GM19023 (cell line): ENCODE measurements around the gene PRKCH.

Experiments used
- ATAC-seq: cut with Tn5 transposase; IDR thresholded peaks from one replicate; pipeline ENCODE4 v1.9.1; 2021; ENCODE audit warnings: mild to moderate bottlenecking, moderate library complexity; ENCODE audit not compliant: unreplicated experiment

Gene PRKCH

DNA sequence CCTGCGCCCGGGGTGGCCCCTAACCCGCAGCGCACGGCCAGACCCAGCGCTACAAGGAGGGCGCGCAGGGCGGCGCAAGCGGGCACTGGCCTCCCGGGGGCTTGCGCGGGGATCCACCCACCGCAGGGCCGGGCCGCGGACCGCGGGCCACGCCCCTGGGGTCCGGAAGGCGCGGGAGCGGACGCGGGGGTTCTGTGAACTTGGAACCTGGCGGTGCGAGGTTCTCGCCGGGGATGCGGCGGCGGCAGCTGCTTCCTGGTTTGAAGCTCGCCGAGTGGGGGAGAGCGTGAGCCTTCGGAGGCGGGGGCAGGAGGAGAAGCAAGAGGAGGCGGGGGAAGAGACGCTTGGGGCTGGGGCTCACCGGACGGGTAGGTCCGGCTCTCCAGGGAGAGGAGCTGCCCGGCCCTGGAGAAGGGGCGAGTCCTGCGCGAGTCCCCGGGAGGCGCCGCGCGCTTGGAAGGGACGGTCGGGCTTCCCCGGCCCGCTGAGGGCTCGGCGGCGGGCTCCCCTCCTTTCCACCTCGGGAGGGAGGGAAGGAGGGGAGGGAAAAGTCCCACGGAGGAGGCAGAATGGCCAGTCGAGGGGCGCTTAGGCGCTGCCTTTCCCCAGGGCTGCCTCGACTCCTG, at the start of gene PRKCH:
Gene PRKCH (plus strand): TSS at position 195 of the 626 bp plus-strand sequence. CDS start 523 bp downstream, outside the sequence.
- ATAC-seq = peak; percentile 75

DNA sequence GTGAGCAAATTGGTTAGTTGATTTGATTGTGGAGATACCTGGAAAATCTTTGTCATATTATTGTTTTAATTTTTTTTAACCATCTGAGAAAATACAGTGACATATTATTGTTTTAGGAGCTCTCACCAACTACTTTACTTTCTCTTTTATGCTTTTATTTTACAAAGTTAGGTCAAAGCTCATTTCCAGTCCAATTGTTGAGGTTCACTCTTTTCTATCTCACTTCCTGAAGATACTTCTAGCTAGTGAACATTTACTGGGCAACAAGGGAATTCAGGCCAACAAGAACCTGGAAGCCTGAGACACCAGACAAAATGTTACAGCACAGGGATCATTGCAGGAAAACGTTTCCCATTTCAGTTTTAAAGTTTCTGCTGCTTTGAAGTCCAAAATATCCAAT, 44.1 kb upstream of the PRKCH start:
- no peak for ATAC-seq

DNA sequence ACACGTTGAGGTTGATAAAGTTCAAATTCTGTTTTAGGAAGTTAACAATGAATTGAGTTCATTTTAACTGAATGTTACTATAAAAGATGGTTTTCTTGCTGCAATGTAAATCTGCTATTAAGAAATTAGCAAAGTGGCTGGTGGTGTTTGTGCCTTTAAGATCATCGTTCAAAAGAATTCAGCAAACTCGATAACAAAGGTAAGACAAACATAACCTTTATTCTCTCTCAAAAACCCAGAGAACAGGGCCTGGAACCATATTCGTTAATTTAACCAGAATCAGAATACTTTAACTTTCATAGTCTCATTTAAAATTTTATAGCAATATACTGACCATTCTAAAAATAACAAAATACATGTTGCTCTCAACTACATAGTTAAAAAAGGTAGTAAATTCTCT, 43.6 kb upstream of the PRKCH start:
- ATAC-seq = no peak

DNA sequence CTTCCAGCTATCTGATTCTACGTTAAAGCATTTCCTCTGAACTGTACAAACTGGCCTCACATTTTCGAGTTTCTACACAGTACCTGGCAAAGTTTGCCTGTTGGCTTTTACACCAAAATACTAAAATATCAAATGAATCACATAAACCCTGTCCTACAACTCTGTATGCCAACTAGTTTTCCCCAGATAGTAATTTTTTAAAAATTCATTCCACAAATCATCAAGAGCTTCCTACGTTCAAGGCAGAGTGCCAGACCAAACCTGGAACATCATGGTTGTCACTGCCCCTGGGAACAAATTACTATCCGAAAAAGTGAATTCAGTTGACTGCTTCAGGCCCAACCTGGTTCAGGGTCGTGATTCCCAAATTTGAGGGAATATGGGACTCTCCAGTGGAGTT, 42.3 kb upstream of the PRKCH start:
- no peak for ATAC-seq

DNA sequence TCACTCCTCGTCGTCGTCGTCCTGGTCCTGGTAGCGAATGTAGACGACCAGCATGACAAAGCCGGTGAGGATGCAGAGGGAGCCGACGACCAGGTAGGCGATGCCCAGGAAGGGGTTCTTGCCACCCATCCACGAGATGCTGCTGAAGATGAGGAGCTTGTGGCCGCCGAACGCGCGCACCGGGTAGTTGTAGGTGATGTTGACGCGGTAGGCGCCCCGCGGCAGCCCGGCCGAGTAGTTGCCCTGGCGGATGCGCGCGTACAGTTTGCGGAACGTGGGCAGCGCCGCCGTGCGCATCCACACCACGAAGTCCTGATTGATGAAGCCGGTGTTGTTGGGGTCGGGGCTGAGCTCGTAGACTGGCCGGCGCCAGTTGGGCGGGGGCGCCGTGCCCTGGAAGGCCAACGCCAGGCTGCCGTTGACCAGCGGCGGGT, 41.3 kb upstream of the PRKCH start:
- no peak for ATAC-seq

DNA sequence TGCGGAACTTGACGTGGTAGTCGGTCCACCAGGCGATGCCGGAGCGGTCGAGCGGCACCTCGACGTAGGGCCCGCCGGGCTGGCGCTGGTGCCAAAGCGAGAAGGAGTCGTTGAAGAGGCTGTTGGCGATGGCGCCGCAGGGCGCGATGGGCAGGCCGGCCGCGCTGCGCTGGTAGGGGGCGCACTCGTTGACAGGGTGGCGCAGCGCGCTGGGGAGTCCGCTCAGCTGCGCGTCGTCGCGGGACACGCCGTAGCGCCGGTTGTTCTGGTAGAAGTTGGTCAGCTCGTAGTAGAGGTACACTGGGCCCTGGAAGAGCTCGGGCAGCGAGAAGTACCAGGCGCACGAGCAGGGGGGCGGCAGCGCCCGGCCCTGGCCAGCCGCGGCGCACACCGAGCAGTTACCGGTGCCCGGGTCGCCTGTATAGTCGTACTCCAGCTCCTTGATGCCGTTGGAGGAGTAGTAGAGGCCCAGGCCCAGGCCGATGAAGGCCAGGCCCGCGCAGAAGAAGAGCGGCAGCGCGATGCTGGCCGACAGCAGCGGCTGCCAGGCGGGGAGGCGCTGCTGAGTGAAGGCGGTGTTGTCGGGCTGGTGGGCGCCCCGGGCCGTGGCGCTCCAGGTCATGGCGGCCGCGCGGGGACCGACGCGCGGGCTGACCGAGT, 40.7 kb upstream of the PRKCH start:
- ATAC-seq = no peak

DNA sequence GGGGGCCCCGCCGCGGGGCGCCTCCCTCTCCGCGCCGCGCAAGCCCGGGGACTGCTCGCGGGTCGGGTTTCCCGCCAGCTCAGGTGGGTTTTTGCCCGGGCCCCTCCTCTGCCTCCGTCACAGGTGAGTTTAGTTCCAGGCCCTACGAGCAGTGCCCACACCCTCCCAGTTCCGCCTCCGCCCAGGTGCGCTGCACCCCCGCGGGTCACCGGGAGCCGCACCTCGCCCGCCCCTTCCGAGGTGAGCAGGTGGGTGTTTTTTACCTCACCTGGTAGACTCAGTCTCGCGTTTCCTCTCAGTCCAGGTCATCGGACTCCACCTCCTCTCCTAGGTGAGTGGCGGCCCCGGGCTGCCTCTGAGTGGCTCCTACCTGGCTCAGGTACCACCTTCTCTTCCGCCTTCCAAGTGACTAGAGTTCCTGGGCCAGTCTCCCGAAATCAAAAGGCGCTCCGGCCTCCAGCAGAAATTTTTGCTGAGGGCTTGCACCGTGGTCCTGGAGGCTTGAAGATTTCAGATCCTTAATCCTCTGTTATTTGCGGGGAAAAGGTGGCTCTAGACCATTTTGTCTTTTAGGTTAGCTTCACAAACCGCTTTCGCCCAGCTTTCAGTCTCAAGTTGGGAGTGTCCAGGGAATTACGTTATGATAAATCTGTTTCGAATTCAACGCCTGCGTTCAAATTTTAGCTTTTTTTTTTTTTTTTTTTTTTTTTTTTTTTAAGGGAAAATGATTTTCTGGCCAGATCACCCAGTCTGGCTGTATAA, 40.0 kb upstream of the PRKCH start, which contains the start of gene TMEM30B:
Gene TMEM30B (minus strand): TSS at position 153 of the 762 bp plus-strand sequence. CDS start 191 bp downstream, outside the sequence.
- no peak for ATAC-seq

DNA sequence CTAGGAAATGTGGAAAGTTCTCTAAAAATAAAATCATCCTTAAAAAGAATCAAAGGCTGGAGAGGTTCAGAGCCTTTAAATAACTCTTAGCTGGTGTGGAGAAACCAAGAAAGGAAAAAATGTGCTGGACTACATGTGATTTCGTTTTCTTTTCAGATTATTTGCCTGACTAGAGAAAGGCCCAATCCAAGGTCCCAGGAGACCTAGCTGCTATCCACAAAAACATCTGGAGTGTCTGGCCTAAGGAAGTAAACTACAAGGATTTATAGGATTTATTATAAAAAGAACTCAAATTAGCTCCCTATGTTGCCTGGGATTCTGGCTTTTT, 39.5 kb upstream of the PRKCH start:
- ATAC-seq = no peak

DNA sequence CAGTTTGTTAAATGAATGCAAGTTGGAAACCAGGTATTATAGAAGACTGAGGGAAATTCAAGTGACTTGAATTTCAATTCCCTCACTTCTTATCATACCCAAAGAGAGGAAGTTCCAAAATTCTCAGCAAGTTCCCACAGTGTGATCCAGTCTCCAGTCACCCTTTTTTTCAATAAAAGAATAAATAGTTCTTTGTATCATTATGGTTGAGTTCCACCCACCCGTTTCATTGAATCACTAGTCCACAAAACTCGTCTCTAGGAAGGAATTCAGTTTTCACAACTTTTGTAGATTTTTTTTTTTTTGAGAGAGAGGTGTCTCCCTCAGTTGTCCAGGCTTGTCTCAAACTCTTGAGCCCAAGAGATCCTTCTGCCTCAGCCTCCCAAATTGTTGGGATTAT, 38.6 kb upstream of the PRKCH start:
- ATAC-seq = no peak

DNA sequence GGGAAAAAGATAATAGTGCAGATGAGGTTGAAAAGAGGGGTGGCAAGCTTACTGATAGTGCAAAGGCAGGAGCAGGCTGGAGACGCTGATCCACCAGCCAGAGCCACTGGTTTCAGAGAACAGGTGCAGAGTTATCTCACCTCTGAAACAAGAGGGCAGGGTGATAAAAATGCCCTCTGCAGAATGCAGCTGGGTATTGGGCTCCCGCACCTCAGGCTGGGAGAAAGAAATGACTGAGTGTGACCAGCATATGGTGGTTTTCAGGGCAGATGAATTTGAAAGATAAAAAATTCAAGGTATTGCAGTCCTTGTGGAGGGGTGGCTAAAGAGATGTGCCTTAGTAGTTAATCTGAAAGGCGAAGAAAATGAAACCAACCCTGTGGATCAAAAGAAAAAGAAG, 37.4 kb upstream of the PRKCH start:
- no peak for ATAC-seq

DNA sequence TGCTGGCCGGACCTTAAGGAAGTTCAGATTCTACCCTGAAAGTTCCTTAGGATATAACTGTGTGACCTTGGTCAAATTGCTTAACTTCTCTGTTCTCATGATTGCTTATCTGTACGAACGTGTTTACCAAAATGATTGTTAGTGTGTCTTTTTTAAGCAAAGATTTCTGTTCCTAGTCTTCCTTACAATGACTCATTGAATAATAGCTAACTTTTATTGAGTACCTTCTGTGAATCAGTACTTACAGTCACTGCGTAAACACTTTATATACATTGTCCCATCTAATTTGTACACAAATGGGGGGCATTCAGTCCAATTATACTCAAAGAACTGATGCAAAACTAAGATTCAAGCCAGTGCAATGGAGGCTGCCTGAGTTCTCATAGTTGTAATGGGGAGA, 36.0 kb upstream of the PRKCH start:
- ATAC-seq = no peak

DNA sequence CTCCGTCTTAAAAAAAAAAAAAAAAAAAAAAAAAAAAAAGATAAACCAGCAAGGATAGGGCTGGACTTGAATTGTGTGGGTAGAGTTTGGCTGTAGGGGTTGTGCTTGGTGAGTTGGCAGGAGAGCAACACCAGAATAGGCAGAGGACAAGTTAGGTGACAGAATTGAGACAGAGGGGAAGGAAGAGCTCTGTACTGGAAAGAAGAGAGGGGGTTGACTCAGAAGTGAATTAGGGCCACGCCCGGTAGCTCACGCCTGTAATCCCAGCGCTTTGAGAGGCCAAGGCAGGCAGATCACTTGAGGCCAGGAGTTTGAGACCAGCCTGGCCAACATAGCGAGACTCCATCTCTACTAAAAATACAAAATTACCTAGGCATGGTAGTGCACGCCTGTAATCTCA, 34.2 kb upstream of the PRKCH start:
- no peak for ATAC-seq

DNA sequence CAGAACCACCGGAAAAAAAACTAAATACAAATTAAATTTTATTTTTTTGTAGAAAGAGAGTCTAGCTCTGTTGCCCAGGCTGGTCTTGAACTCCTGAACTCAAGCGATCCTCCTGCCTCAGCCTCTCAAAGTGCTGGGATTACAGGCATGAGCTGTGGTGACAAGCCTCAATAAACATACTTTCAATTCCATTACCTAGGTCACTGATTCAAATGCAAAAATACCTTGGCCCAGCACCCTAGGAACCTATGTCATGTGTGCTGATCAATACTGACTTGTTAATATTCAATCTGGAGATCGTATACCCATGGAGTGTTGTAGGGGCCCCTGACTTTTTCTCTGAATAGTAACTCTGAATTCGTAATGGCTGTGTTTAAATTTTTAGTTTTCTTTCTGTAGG, 33.2 kb upstream of the PRKCH start:
- no peak for ATAC-seq

DNA sequence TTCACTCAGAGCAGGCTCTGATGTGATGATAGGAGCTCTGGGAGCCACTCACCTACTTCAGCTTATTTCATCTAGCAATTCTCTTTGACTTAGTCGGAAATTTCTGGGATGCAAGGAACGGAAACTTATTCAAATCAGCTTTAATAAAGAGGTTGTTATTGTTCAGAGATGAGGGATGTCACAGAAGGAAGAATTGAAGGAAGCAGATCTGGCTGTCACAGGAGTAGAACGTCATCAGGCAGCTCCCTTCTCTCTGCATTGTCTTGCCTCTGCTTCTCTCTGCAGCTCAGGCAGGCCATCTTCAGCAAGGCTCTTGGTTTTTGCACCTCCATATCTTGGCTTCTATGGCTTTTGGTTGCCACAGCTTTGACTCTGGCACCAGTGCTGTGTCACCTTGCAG, 32.7 kb upstream of the PRKCH start:
- no peak for ATAC-seq

DNA sequence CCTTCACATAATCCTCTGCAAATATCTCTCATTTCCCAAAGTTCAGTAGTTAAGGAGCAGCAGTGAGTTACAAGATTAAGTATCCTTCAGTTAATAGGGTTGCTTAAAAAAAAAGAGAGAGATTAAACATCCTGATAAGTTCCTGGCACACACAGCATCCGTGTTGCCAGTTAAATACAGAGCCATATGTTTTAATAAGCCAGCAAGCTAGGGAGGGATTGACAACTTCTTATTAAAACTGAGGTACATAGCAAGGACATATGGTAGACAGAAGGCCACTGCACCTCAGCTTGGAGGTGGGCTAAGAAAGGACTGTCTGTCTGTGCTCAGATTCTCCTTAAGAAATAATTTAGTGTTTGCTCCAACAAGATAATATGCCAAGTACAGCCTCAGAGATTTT, 30.7 kb upstream of the PRKCH start:
- ATAC-seq = no peak

DNA sequence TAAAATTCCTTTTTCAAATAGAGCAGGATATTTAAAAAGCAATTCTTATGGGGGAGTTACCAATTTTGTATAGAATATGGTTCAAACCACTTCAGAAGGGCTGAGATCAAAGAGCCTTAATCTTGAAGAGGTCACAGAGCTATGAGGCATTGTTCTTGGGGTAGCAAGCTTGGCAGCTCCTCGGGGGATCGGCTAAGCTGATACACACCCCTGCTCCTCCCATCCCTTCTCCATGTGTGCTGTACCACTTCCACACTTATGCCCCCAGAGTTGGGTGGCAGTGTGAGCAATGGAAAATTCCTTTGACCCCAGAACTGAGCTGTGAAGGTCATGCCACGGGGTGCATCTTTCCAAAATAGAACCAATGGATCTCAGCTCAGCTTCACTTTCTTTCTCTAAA, 25.2 kb upstream of the PRKCH start:
- ATAC-seq = no peak

DNA sequence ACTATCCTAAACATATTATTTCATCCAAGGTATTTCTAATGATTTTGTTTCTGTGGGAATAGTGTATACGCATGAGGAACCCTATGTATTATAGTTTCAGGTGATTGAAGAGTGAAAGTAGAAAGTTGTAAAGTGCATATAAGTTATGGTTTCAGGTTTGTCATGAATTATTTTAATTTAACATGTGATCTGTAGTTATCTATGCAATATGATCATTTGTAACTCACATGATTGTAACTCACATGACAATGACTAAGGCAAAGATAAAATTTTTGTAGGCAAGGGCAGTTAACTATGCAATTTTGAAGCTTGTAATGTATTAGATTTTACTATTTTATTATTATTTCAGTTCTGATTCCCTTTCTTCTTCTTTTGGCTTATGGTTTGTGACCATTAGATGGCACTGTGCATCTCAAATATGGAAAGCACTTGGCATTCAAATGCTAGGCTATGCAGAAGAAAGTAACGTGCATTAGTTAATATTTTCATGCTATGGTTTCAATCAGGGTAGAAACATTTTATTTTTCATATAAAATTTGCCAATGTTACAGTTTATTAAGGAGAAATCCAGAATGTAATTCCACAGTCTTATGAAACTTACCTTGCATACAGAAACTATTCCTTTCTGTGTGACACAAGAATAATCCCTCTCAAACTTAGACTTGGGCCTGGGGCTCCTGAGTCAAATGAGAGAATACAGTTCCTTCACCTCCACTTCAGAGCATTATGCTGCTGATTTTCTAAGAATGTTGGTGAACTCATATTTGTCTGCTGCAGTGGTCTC, 24.5 kb upstream of the PRKCH start:
- no peak for ATAC-seq

DNA sequence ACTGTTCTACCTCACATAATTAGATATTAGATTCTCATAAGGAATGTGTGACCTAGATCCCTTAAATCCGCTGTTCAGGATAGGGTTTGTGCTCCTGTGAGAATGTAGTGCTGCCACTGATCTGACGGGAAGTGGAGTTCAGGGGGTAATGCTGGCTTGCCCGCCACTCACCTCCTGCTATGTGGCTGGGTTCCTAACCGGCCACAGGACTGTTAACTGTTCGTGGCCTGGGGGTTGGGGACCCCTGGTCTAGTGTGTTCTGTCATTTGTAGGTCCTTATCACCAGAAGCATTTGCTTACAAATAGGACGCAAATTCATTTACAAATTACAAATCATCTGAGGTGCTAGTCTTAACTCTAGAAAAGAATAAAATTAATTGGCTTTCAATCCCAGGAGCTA, 23.8 kb upstream of the PRKCH start:
- no peak for ATAC-seq

DNA sequence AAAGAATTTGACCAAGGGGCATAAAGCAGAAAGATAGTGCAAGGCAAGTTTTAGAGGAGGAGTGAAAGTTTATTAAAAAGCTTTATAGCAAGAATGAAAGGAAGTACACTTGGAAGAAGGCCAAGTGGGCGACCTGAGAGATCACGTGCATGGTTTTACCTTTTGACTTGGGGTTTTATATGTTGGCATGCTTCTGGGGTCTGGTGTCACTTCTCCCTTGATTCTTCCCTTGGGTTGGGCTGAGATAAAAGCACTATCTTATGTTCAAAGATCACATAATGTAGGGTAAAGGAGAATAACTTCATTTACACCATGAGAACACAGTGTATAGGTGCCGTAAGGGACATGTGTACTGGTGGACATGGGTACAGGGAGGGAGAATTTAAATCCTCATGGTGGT, 22.6 kb upstream of the PRKCH start:
- ATAC-seq = no peak

DNA sequence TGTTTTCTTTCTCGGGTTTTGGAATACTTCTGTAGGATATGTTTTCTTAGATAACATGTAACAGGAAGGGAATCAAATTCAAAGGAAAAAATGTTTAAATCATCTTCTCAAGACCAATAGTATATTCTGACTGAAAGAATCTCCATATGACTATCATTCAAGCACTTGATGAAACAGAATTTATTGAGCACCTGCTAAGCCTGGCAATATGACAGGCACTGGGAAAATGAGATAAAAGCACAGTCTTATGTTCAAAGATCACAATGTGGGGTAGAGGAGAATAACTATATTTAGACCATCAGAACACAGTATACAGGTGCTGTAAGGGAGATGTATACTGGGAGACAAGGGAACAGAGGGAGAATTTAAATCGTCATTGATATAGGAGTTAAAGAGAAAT, 21.2 kb upstream of the PRKCH start:
- ATAC-seq = no peak

DNA sequence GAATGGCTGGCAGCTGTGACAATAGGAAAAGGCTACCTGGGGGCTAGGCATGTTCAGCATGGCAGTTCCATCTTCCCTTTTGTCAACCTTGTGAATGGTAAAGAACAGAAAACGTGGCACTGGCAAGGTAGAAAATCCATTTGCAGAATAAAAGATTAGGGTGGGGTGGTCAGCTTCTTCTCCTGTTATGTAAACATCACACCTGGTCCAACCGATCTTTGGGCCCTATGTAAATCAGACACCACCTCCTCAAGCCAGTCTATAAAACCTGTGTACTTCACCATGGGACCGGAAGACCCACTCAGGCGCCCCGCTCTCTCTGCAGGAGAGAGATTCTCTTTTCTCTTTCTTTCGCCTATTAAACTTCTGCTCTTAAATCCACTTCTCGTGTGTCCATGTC, 20.6 kb upstream of the PRKCH start:
- ATAC-seq = no peak
